HEK293T (cell line): ENCODE measurements around the gene STARD3NL.

Experiments
- ARNT ChIP-seq: fragments of 450-650 bp; IDR thresholded peaks from 2 replicates; pipeline ENCODE4 v1.6.1; 2017; ENCODE audit warnings: mild to moderate bottlenecking
- FOXK2 ChIP-seq: fragments of 450-650 bp; IDR thresholded peaks from 2 replicates; pipeline ENCODE4 v1.6.1; 2016; ENCODE audit warnings: mild to moderate bottlenecking

DNA sequence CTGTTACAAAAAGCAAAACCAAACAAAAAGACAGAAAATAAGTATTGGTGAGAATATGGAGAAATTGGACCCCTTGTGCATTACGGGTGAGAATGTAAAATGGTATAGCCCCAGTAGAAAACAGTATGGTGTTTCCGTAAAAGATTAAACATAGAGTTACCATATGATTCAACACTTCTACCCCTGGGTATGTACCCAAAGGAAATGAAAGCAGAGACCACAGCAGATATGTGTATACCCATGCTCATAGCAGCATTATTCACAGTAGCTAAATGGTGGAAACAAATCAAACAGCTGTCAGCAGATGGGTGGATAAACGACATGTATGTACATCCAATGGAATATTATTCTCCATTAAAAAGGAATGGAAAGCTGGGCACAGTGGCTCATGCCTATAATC lies 42.4 kb downstream of the STARD3NL start:
- TF ChIP-seq ARNT (no peak), FOXK2 (no peak)
